GM12878 (cell line): ENCODE data around the gene DACH1. TPM values are rescaled to one million over a fixed set of nuclear protein-coding genes. Genes with fewer than 3 reads are reported as not detected.

Experiments
- ATAC-seq: fragments of 200-7000 bp; cut with Tn5 transposase; 3 replicates; pipeline ENCODE4 v1.9.1; 2020; ENCODE audit warnings: mild to moderate bottlenecking, moderate library complexity
- BruUV-seq: library from RNA; stranded (reverse); fragments of 400-500 nt; replicated peaks from 2 replicates; lab custom pipeline; 2021; lab: Mats Ljungman, UMichigan
- CTCF ChIA-PET: fragments of 300-600 bp; sonication (Branson Sonifier 250); formaldehyde crosslinking; extraction: SDS; loops from one replicate; lab custom pipeline; 2021; ENCODE audit warnings: inconsistent platforms; lab: Yijun Ruan, JAX
- POLR2A ChIA-PET: fragments of 350-600 bp; formaldehyde crosslinking; extraction: SDS; loops from one replicate; lab custom pipeline; 2021; ENCODE audit warnings: inconsistent platforms; lab: Charles Lee
- RAD21 ChIA-PET: fragments of 300-600 bp; sonication (Branson Sonifier 250); formaldehyde crosslinking; loops from one replicate; lab custom pipeline; 2023; ENCODE audit warnings: antibody characterized with exemption; ENCODE audit not compliant: unreplicated experiment; lab: Charles Lee
- SMC1A ChIA-PET: fragments of 300-600 bp; sonication (Branson Sonifier 250); formaldehyde crosslinking; loops from one replicate; lab custom pipeline; 2023; ENCODE audit not compliant: unreplicated experiment, uncharacterized antibody; lab: Charles Lee
- DNase-seq: peaks from one replicate; pipeline ENCODE4 v3.0.0-alpha.2; 2011; ENCODE audit warnings: low read depth, low spot score
- FAIRE-seq: peaks from 3 replicates; lab custom pipeline; 2011; peaks lifted over from hg19 to GRCh38; lab: Jason Lieb, UNC
- H2AFZ ChIP-seq: 2 replicates; pipeline ENCODE4 v1.6.0; 2011; ENCODE audit warnings: low read depth, low read length, control low read depth; ENCODE audit not compliant: control insufficient read depth
- H3K27ac ChIP-seq: 2 replicates; pipeline ENCODE4 v1.5.1; 2011; ENCODE audit warnings: control low read depth; ENCODE audit not compliant: control insufficient read depth, insufficient read depth
- H3K27me3 ChIP-seq, 2 experiments: replicated peaks in 1 of 2; 2 replicates each; pipeline versions ENCODE4 v1.6.0 to v1.6.1; 2011; ENCODE audit warnings: low read length in 1 of 2; ENCODE audit not compliant: control insufficient read depth in 2 of 2, insufficient read depth in 2 of 2
- H3K36me3 ChIP-seq, 2 experiments: 2 replicates each; pipeline ENCODE4 v1.5.1; 2011; ENCODE audit warnings: low read length in 1 of 2; ENCODE audit not compliant: control insufficient read depth in 2 of 2, insufficient read depth in 2 of 2
- H3K4me1 ChIP-seq: 2 replicates; pipeline ENCODE4 v1.6.1; 2011; ENCODE audit warnings: mild to moderate bottlenecking, low read length, moderate library complexity, mixed read lengths; ENCODE audit not compliant: control insufficient read depth, insufficient read depth
- H3K4me2 ChIP-seq: 2 replicates; pipeline ENCODE4 v1.6.0; 2011; ENCODE audit warnings: control low read depth; ENCODE audit not compliant: control insufficient read depth, insufficient read depth
- H3K4me3 ChIP-seq: fragments of 200-600 bp; sonication (generic); 2 replicates; pipeline ENCODE4 v1.5.1; 2016
- H3K79me2 ChIP-seq: 2 replicates; pipeline ENCODE4 v1.6.0; 2011; ENCODE audit warnings: low read length; ENCODE audit not compliant: control insufficient read depth, insufficient read depth
- H3K9ac ChIP-seq: 2 replicates; pipeline ENCODE4 v1.8.0; 2011; ENCODE audit warnings: low read length, control low read depth, mixed read lengths; ENCODE audit not compliant: control insufficient read depth, insufficient read depth
- H3K9me3 ChIP-seq: replicated peaks from 3 replicates; pipeline ENCODE4 v1.5.1; 2011; ENCODE audit warnings: mild to moderate bottlenecking, low read length; ENCODE audit not compliant: control insufficient read depth, insufficient read depth
- H4K20me1 ChIP-seq: 2 replicates; pipeline ENCODE4 v1.6.0; 2011; ENCODE audit not compliant: control insufficient read depth, insufficient read depth
- ATF7 ChIP-seq: fragments of 450-650 bp; IDR thresholded peaks from 2 replicates; pipeline ENCODE4 v1.6.1; 2016; ENCODE audit warnings: low read depth, mild to moderate bottlenecking
- CHD4 ChIP-seq: fragments of 200-600 bp; sonication (generic); IDR thresholded peaks from 2 replicates; pipeline ENCODE4 v1.6.1; 2016; ENCODE audit warnings: mild to moderate bottlenecking
- CREM ChIP-seq: IDR thresholded peaks from 2 replicates; pipeline ENCODE4 v1.6.1; 2014; ENCODE audit warnings: antibody characterized with exemption, low read depth
- WGBS: methylation state at CpG from one replicate; pipeline ENCODE4 v1.1.6; 2016; ENCODE audit warnings: low lambda C conversion rate; ENCODE audit not compliant: insufficient replicate concordance, insufficient coverage; ENCODE audit errors: missing lambda C conversion rate; 5-methylcytosine and 5-hydroxymethylcytosine counted together
- in situ Hi-C: fragments of 300-500 bp; cut with MboI; formaldehyde crosslinking; loops from 9 replicates; pipeline ENCODE4 v1.14.3; 2018; ENCODE audit warnings: mixed read lengths
- intact Hi-C: fragments of 100-400 bp; cut with micrococcal nuclease; formaldehyde crosslinking; loops from one replicate; pipeline ENCODE4 v1.14.2; 2022; ENCODE audit not compliant: unreplicated experiment
- polyA plus RNA-seq, 11 experiments: library from polyadenylated mRNA; depleted of rRNA in 4 of 11; unstranded in 6 of 11; stranded (reverse) in 5 of 11; fragments of >200 nt; fragmentation: Nextera tagmentation in 4 of 11; fragmentation: Illumina TruSeq in 1 of 11; extraction: Ambion mirVana in 4 of 11; extraction: Trizol in 1 of 11; gene quantifications; 1 replicate in 1 of 11; 2 replicates in 10 of 11; pipeline versions ENCODE4 v1.2.1 to v1.2.3, GENCODE V29; 2011 to 2016; ENCODE audit warnings: inconsistent platforms in 2 of 11, missing spikeins in 2 of 11, low read depth in 1 of 11
- total RNA-seq, 4 experiments: library from RNA; depleted of rRNA in 3 of 4; stranded (reverse); fragments of >200 nt in 3 of 4; fragmentation: Illumina TruSeq in 1 of 4; extraction: Trizol in 1 of 4; gene quantifications; 2 replicates each; pipeline versions ENCODE4 v1.2.1 to v1.2.3, GENCODE V29; 2013 to 2021
- TF ChIP-seq, protein P1 (sequence below): fragments of 450-650 bp; IDR thresholded peaks from 2 replicates; pipeline ENCODE4 v1.6.1; 2018; ENCODE audit warnings: mild to moderate bottlenecking, low read depth, moderate library complexity; ENCODE audit not compliant: partially characterized antibody
- TF ChIP-seq, protein P2 (sequence below): fragments of 450-650 bp; IDR thresholded peaks from 2 replicates; pipeline ENCODE4 v1.6.1; 2017; ENCODE audit warnings: low read depth, mild to moderate bottlenecking, moderate library complexity

DACH1 gene
- total and polyA plus RNA-seq, 10 of the 15 experiments (the other 5 are each of a cell fraction or from before 2014, with no cell fraction given), result 0.05 TPM; not detected in 9

GRCh38 chr13:71699342-71699741 is 167.7 kb downstream of the DACH1 start:
- Histone ChIP-seq H3K27ac (no peak overlapping the region), H4K20me1 (no peaks in the 10 kb centered on the region), H3K36me3 (no peaks in the 10 kb centered on the region), H3K9me3 (no peaks in the 10 kb centered on the region), H3K27me3 (no peaks in the 10 kb centered on the region)
- ChIA-PET CTCF (no interaction called here), POLR2A (no interaction called here), SMC1A (no interaction called here)
- in situ Hi-C loops, result no loop called here
- BruUV-seq, result no TSS peak
- intact Hi-C loops, result no loop called here
- 56% methylated on average over 2 of the region's 2 CpGs for WGBS
- ATAC-seq, result no peak
- FAIRE-seq, result no peak
- TF ChIP-seq, protein P1, sequence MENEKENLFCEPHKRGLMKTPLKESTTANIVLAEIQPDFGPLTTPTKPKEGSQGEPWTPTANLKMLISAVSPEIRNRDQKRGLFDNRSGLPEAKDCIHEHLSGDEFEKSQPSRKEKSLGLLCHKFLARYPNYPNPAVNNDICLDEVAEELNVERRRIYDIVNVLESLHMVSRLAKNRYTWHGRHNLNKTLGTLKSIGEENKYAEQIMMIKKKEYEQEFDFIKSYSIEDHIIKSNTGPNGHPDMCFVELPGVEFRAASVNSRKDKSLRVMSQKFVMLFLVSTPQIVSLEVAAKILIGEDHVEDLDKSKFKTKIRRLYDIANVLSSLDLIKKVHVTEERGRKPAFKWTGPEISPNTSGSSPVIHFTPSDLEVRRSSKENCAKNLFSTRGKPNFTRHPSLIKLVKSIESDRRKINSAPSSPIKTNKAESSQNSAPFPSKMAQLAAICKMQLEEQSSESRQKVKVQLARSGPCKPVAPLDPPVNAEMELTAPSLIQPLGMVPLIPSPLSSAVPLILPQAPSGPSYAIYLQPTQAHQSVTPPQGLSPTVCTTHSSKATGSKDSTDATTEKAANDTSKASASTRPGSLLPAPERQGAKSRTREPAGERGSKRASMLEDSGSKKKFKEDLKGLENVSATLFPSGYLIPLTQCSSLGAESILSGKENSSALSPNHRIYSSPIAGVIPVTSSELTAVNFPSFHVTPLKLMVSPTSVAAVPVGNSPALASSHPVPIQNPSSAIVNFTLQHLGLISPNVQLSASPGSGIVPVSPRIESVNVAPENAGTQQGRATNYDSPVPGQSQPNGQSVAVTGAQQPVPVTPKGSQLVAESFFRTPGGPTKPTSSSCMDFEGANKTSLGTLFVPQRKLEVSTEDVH, result no peak
- TF ChIP-seq, protein P2, sequence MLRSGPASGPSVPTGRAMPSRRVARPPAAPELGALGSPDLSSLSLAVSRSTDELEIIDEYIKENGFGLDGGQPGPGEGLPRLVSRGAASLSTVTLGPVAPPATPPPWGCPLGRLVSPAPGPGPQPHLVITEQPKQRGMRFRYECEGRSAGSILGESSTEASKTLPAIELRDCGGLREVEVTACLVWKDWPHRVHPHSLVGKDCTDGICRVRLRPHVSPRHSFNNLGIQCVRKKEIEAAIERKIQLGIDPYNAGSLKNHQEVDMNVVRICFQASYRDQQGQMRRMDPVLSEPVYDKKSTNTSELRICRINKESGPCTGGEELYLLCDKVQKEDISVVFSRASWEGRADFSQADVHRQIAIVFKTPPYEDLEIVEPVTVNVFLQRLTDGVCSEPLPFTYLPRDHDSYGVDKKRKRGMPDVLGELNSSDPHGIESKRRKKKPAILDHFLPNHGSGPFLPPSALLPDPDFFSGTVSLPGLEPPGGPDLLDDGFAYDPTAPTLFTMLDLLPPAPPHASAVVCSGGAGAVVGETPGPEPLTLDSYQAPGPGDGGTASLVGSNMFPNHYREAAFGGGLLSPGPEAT, result no peak
- TF ChIP-seq ATF7 (no peak), CREM (no peak), CHD4 (no peak)
- TF ChIP-seq, all 136 proteins: peak for 0
- H2AFZ ChIP-seq, result no peak overlapping the region
- H3K4me1 ChIP-seq, result no peaks in the 10 kb centered on the region
- no peak for DNase-seq
- no peak overlapping the region for H3K4me3 ChIP-seq
- no peak overlapping the region for H3K9ac ChIP-seq
- RAD21 ChIA-PET, result no interaction called here
- H3K4me2 ChIP-seq, result no peak overlapping the region
- no peaks in the 10 kb centered on the region for H3K79me2 ChIP-seq
